ENCODE results near the gene USP15.

The USP15 gene

GRCh38 chr12:62259993-62260732, at the start of gene USP15:
USP15 (plus strand) TSS chr12:62260404; CDS start chr12:62260415, 11 bp downstream.
- peak; percentile 76 for DNase-seq

GRCh38 chr12:62210422-62210821, 49.8 kb upstream of the USP15 start:
- DNase-seq: no peak

- no peak for DNase-seq
These were observed 48.7 kb upstream of the USP15 start for GRCh38 chr12:62211510-62211909.

GRCh38 chr12:62214846-62215245, 45.4 kb upstream of the USP15 start:
- no peak for DNase-seq

- DNase-seq: no peak
These were observed 44.7 kb upstream of the USP15 start for GRCh38 chr12:62215506-62215905.

GRCh38 chr12:62217466-62218194, 42.6 kb upstream of the USP15 start:
- DNase-seq: no peak

GRCh38 chr12:62221107-62221506, 39.1 kb upstream of the USP15 start:
- DNase-seq: no peak

GRCh38 chr12:62224601-62225000, 35.6 kb upstream of the USP15 start:
- no peak for DNase-seq

- no peak for DNase-seq
These were observed 33.1 kb upstream of the USP15 start for GRCh38 chr12:62227091-62227490.

- no peak for DNase-seq
These were observed 29.6 kb upstream of the USP15 start for GRCh38 chr12:62230652-62231051.

GRCh38 chr12:62232143-62232729, 28.0 kb upstream of the USP15 start:
- DNase-seq: no peak

- DNase-seq: no peak
These were observed 26.4 kb upstream of the USP15 start for GRCh38 chr12:62233805-62234204.

GRCh38 chr12:62239571-62239970, 20.6 kb upstream of the USP15 start:
- no peak for DNase-seq

GRCh38 chr12:62247281-62248045, 12.7 kb upstream of the USP15 start:
- no peak for DNase-seq

- no peak for DNase-seq
These were observed 11.3 kb upstream of the USP15 start for GRCh38 chr12:62248873-62249272.

- DNase-seq: no peak
These were observed 10.8 kb upstream of the USP15 start for GRCh38 chr12:62249419-62249818.

- DNase-seq: no peak
These were observed 9.3 kb upstream of the USP15 start for GRCh38 chr12:62250671-62251608.

GRCh38 chr12:62251609-62251958, 8.6 kb upstream of the USP15 start:
- DNase-seq: no peak

GRCh38 chr12:62252576-62252975, 7.6 kb upstream of the USP15 start:
- no peak for DNase-seq

GRCh38 chr12:62254967-62255366, 5.2 kb upstream of the USP15 start:
- no peak for DNase-seq

- DNase-seq: no peak
These were observed 3.7 kb upstream of the USP15 start for GRCh38 chr12:62256408-62257096.

- DNase-seq: no peak
These were observed 2.0 kb upstream of the USP15 start for GRCh38 chr12:62258231-62258630.

Data from NCI-H1436 treated with DMSO at 0.1 percent for 48 hours (cell line).